Tibial artery (tissue), 4 donors: ENCODE measurements around the gene GALNT9.

ENCODE experiments used
- DNase-seq, 2 donors: peaks; one replicate each; pipeline ENCODE4 v3.0.0-alpha.2; 2019
- H3K27ac ChIP-seq, 2 donors: fragments of 200-600 bp; sonication (generic) in 1 of 2; 1 replicate in 1 of 2; 2 replicates in 1 of 2; pipeline ENCODE4 v1.5.1; 2018 to 2019; ENCODE audit warnings: mild to moderate bottlenecking in 1 of 2
- H3K27me3 ChIP-seq, 2 donors: fragments of 200-600 bp; sonication (generic) in 1 of 2; one replicate each; pipeline versions ENCODE4 v1.5.1 to v1.6.0; 2016 to 2019
- H3K36me3 ChIP-seq, 3 donors: fragments of 200-600 bp; sonication (generic) in 2 of 3; one replicate each; pipeline ENCODE4 v1.5.1; 2016 to 2019; ENCODE audit warnings: mild to moderate bottlenecking in 2 of 3
- H3K4me1 ChIP-seq, 4 donors: fragments of 200-600 bp; sonication (generic) in 2 of 4; 1 replicate in 3 of 4; 2 replicates in 1 of 4; pipeline ENCODE4 v1.5.1; 2016 to 2019
- H3K4me3 ChIP-seq, 2 donors: fragments of 200-600 bp; sonication (generic) in 1 of 2; 1 replicate in 1 of 2; 2 replicates in 1 of 2; pipeline ENCODE4 v1.5.1; 2018 to 2019; ENCODE audit warnings: mild to moderate bottlenecking in 2 of 2
- H3K9me3 ChIP-seq, 3 donors: fragments of 200-600 bp; sonication (generic) in 1 of 3; one replicate each; pipeline ENCODE4 v1.5.1; 2016 to 2019
- CTCF ChIP-seq, 2 experiments: fragments of 200-600 bp in 1 of 2; fragments of 450-650 bp in 1 of 2; IDR thresholded peaks; one replicate each; pipeline ENCODE4 v1.5.1; 2017 to 2019; ENCODE audit warnings: antibody characterized with exemption in 2 of 2, mild to moderate bottlenecking in 1 of 2, moderate library complexity in 1 of 2
- intact Hi-C: fragments of 100-400 bp; cut with DNase I; formaldehyde crosslinking; loops from one replicate; pipeline ENCODE4 v1.15.0; 2023; ENCODE audit warnings: low total_unique reads

GALNT9 gene

GRCh38 chr12:132249689-132250478 is 79.5 kb downstream of the GALNT9 start:
- no peak for TF ChIP-seq CTCF (IDR thresholded peaks at IDR 0.05)
- Histone ChIP-seq H3K4me3 (no peak overlapping the region), H3K36me3 (no peaks in the 10 kb centered on the region), H3K9me3 (no peaks in the 10 kb centered on the region), H3K27ac (no peak overlapping the region), H3K4me1 (no peaks in the 10 kb centered on the region), H3K27me3 (peaks cover 0 to 24% of the 10 kb centered on the region in 2 donors)
- intact Hi-C loops, result no loop called here
- DNase-seq, result no peak

GRCh38 chr12:132248453-132249167 is 80.8 kb downstream of the GALNT9 start:
- no peak for DNase-seq
- no peak overlapping the region for H3K27ac ChIP-seq
- no peak for TF ChIP-seq CTCF (IDR thresholded peaks at IDR 0.05)
- intact Hi-C loops, result no loop called here
- H3K9me3 ChIP-seq, result no peaks in the 10 kb centered on the region
- H3K4me3 ChIP-seq, result no peak overlapping the region
- no peaks in the 10 kb centered on the region for H3K36me3 ChIP-seq
- H3K27me3 ChIP-seq, result peaks cover 0 to 27% of the 10 kb centered on the region in 2 donors
- no peaks in the 10 kb centered on the region for H3K4me1 ChIP-seq

GRCh38 chr12:132247718-132248452 is 81.5 kb downstream of the GALNT9 start:
- H3K27ac ChIP-seq, result no peak overlapping the region
- H3K9me3 ChIP-seq, result no peaks in the 10 kb centered on the region
- H3K36me3 ChIP-seq, result no peaks in the 10 kb centered on the region
- peaks cover 0 to 27% of the 10 kb centered on the region in 2 donors for H3K27me3 ChIP-seq
- intact Hi-C loops, result no loop called here
- no peak overlapping the region for H3K4me3 ChIP-seq
- no peak for DNase-seq
- no peak for TF ChIP-seq CTCF (IDR thresholded peaks at IDR 0.05)
- H3K4me1 ChIP-seq, result no peaks in the 10 kb centered on the region

GRCh38 chr12:132246997-132247717 is 82.2 kb downstream of the GALNT9 start:
- H3K27me3 ChIP-seq, result peaks cover 0 to 23% of the 10 kb centered on the region in 2 donors
- H3K36me3 ChIP-seq, result no peaks in the 10 kb centered on the region
- H3K9me3 ChIP-seq, result no peaks in the 10 kb centered on the region
- intact Hi-C loops, result no loop called here
- H3K4me1 ChIP-seq, result no peaks in the 10 kb centered on the region
- TF ChIP-seq CTCF (IDR thresholded peaks at IDR 0.05), result no peak
- no peak overlapping the region for H3K4me3 ChIP-seq
- peak in 1 of 2 donors; percentile 51 for DNase-seq
- no peak overlapping the region for H3K27ac ChIP-seq

- H3K4me3 ChIP-seq, result no peak overlapping the region
- intact Hi-C loops, result no loop called here
- no peaks in the 10 kb centered on the region for H3K9me3 ChIP-seq
- H3K27ac ChIP-seq, result no peak overlapping the region
- H3K36me3 ChIP-seq, result no peaks in the 10 kb centered on the region
- no peak for TF ChIP-seq CTCF (IDR thresholded peaks at IDR 0.05)
- peak in 1 of 2 donors; percentile 57 for DNase-seq
- no peaks in the 10 kb centered on the region for H3K4me1 ChIP-seq
- H3K27me3 ChIP-seq, result peaks cover 0 to 17% of the 10 kb centered on the region in 2 donors
Measured at GRCh38 chr12:132245521-132246101, 83.8 kb downstream of the GALNT9 start.
